ENCODE data around the gene IDH3A. TPM values are rescaled to one million over a fixed set of nuclear protein-coding genes. Genes with fewer than 3 reads are reported as not detected.

Gene IDH3A
- total RNA-seq, 1 experiment from 2014 or later, result 106 TPM

- H3K9me3 Mint-ChIP-seq (ENCODE audit: unreplicated experiment), result no peaks in the 10 kb centered on the region
- H3K36me3 Mint-ChIP-seq (ENCODE audit: insufficient read depth, unreplicated experiment), result no peaks in the 10 kb centered on the region
- BruUV-seq (replicated peaks), result no TSS peak
- intact Hi-C loops (cut with micrococcal nuclease), result no loop called here
- H3K27ac Mint-ChIP-seq (ENCODE audit: low read depth, unreplicated experiment), result no peak overlapping the region
- TF ChIP-seq CTCF (IDR thresholded peaks at IDR 0.05; ENCODE audit: unreplicated experiment), result no peak
- POLR2A ChIA-PET, result no interaction called here
- CTCF ChIA-PET, result interaction anchor here (0.7 to 4.8 kb wide), 4 partner anchors 14 to 113 kb away, joined by 4 to 30 read pairs (median 10); no protein-coding TSS in a partner anchor
- no peak overlapping the region for H3K4me3 Mint-ChIP-seq (ENCODE audit: unreplicated experiment)
- peaks cover 5% of the 10 kb centered on the region for H3K4me1 Mint-ChIP-seq (ENCODE audit: insufficient read depth, unreplicated experiment)
- H3K27me3 Mint-ChIP-seq (ENCODE audit: insufficient read depth, unreplicated experiment), result no peaks in the 10 kb centered on the region
- DNase-seq (ENCODE audit: unreplicated experiment), result no peak
Observed at GRCh38 chr15:78127882-78128281, 21.3 kb upstream of the IDH3A start.

GRCh38 chr15:78129077-78129750 is 19.9 kb upstream of the IDH3A start:
- Mint-ChIP-seq H3K9me3 (ENCODE audit: unreplicated experiment) (no peaks in the 10 kb centered on the region), H3K4me3 (ENCODE audit: unreplicated experiment) (no peak overlapping the region), H3K36me3 (ENCODE audit: insufficient read depth, unreplicated experiment) (no peaks in the 10 kb centered on the region), H3K27me3 (ENCODE audit: insufficient read depth, unreplicated experiment) (no peaks in the 10 kb centered on the region), H3K4me1 (ENCODE audit: insufficient read depth, unreplicated experiment) (peaks cover 5% of the 10 kb centered on the region), H3K27ac (ENCODE audit: low read depth, unreplicated experiment) (no peak overlapping the region)
- TF ChIP-seq CTCF (IDR thresholded peaks at IDR 0.05; ENCODE audit: unreplicated experiment), result no peak
- peak; percentile 17 for DNase-seq (ENCODE audit: unreplicated experiment)
- intact Hi-C loops (cut with micrococcal nuclease), result no loop called here
- ChIA-PET CTCF (interaction anchor here (0.7 to 4.8 kb wide), 4 partner anchors 21 to 99 kb away, joined by 3 to 30 read pairs (median 4); no protein-coding TSS in a partner anchor), POLR2A (interaction anchor here (1.1 kb wide), 1 partner anchor 18 kb away, joined by 3 read pairs; no protein-coding TSS in a partner anchor)
- BruUV-seq (replicated peaks), result no TSS peak

GRCh38 chr15:78129751-78130287 is 19.3 kb upstream of the IDH3A start:
- BruUV-seq (replicated peaks), result no TSS peak
- POLR2A ChIA-PET, result interaction anchor here (1.0 to 1.7 kb wide), 3 partner anchors 18 to 170 kb away, joined by 3 read pairs; partner anchors contain the start of gene SKIC8
- no peaks in the 10 kb centered on the region for H3K27me3 Mint-ChIP-seq (ENCODE audit: insufficient read depth, unreplicated experiment)

More at GRCh38 chr15:78129751-78130287, 19.3 kb upstream of the IDH3A start:
- CTCF ChIA-PET, result interaction anchor here (1.1 to 4.8 kb wide), 7 partner anchors 9 to 113 kb away, joined by 3 to 30 read pairs (median 10); no protein-coding TSS in a partner anchor
- no peak for TF ChIP-seq CTCF (IDR thresholded peaks at IDR 0.05; ENCODE audit: unreplicated experiment)
- H3K4me1 Mint-ChIP-seq (ENCODE audit: insufficient read depth, unreplicated experiment), result peaks cover 5% of the 10 kb centered on the region
- no peaks in the 10 kb centered on the region for H3K36me3 Mint-ChIP-seq (ENCODE audit: insufficient read depth, unreplicated experiment)
- intact Hi-C loops (cut with micrococcal nuclease), result loop anchor here (5.0 kb wide), 2 partner anchors 47 to 112 kb away; no protein-coding TSS in a partner anchor
- H3K4me3 Mint-ChIP-seq (ENCODE audit: unreplicated experiment), result peak overlapping the region; percentile 72
- H3K9me3 Mint-ChIP-seq (ENCODE audit: unreplicated experiment), result no peaks in the 10 kb centered on the region
- no peak for DNase-seq (ENCODE audit: unreplicated experiment)
- H3K27ac Mint-ChIP-seq (ENCODE audit: low read depth, unreplicated experiment), result no peak overlapping the region
